GM10266 (cell line): ENCODE data around the gene SORCS1.

Experiments
- DNase-seq: peaks from one replicate; pipeline ENCODE4 v3.0.0; 2012; ENCODE audit errors: extremely low spot score
- TF ChIP-seq, protein P1 (sequence below): IDR thresholded peaks from 2 replicates; pipeline ENCODE4 v1.5.1; 2012; ENCODE audit warnings: mild to moderate bottlenecking, low read depth; ENCODE audit not compliant: control insufficient read depth, insufficient read depth; ENCODE audit errors: missing control alignments

Gene SORCS1

DNA sequence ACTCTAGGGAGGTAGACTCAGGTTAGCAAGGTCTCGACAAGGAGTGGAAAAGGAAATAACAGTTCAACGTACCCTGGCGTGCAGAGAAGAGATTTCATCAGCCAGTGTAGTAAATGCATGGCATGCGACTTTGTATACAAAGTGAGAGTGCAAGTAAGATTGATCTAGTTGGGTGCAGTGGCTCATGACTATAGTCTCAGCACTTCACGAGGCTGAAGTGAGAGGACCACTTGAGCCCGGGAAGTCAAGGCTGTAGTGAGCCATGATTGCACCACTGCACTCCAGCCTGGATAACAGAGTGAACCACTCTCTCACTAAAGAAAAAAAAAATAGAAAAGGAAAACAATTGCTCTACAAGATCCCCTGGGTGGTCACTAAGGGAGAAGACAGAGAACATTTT lies 528.6 kb downstream of the SORCS1 start:
- TF ChIP-seq, protein P1, sequence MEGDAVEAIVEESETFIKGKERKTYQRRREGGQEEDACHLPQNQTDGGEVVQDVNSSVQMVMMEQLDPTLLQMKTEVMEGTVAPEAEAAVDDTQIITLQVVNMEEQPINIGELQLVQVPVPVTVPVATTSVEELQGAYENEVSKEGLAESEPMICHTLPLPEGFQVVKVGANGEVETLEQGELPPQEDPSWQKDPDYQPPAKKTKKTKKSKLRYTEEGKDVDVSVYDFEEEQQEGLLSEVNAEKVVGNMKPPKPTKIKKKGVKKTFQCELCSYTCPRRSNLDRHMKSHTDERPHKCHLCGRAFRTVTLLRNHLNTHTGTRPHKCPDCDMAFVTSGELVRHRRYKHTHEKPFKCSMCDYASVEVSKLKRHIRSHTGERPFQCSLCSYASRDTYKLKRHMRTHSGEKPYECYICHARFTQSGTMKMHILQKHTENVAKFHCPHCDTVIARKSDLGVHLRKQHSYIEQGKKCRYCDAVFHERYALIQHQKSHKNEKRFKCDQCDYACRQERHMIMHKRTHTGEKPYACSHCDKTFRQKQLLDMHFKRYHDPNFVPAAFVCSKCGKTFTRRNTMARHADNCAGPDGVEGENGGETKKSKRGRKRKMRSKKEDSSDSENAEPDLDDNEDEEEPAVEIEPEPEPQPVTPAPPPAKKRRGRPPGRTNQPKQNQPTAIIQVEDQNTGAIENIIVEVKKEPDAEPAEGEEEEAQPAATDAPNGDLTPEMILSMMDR: no peak
- DNase-seq: no peak

GRCh38 chr10:106631016-106631702 lies 533.3 kb downstream of the SORCS1 start:
- no peak for DNase-seq
- TF ChIP-seq, protein P1: no peak

- TF ChIP-seq, protein P1: no peak
- no peak for DNase-seq
Measured at GRCh38 chr10:106626371-106626770, 538.1 kb downstream of the SORCS1 start.

DNA sequence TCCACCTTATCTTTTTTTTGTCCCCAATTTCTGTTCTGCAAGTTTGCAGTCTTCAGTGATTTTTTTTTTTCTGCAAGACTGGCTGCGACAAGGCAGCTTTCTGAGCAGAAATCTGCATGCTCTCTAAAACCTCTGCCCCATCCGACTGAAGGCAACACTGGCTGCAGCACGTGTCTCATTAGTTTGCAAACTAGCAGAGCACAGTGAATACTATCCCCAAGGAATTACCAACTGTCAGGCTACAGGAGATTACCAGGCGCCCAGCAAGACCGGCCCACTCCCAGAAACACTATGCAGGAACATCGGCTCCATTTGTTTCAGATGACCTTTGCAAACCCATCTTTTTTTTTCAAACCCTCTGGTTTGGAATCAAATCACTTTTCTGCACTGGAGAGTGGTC lies 538.8 kb downstream of the SORCS1 start:
- no peak for DNase-seq
- TF ChIP-seq, protein P1: no peak

GRCh38 chr10:106619346-106619745 lies 545.2 kb downstream of the SORCS1 start:
- no peak for DNase-seq
- TF ChIP-seq, protein P1: no peak

- no peak for DNase-seq
- TF ChIP-seq, protein P1: no peak
Measured at GRCh38 chr10:106618646-106619045, 545.9 kb downstream of the SORCS1 start.

GRCh38 chr10:106615081-106615480 lies 549.4 kb downstream of the SORCS1 start:
- TF ChIP-seq, protein P1: no peak
- no peak for DNase-seq
